ENCODE data around the gene SLCO4A1. TPM values are rescaled to one million over a fixed set of nuclear protein-coding genes. Genes with fewer than 3 reads are reported as not detected.

SLCO4A1 gene
- total RNA-seq, 1 donor from 2014 or later = 1.2 TPM

- Mint-ChIP-seq H3K4me3 (ENCODE audit: unreplicated experiment) (no peak overlapping the region), H3K27ac (ENCODE audit: unreplicated experiment) (no peak overlapping the region), H3K27me3 (ENCODE audit: unreplicated experiment) (peaks cover 23% of the 10 kb centered on the region), H3K4me1 (ENCODE audit: unreplicated experiment) (peaks cover 9% of the 10 kb centered on the region), H3K36me3 (ENCODE audit: unreplicated experiment) (no peaks in the 10 kb centered on the region), H3K9me3 (ENCODE audit: unreplicated experiment) (no peaks in the 10 kb centered on the region)
- TF ChIP-seq, protein P1, sequence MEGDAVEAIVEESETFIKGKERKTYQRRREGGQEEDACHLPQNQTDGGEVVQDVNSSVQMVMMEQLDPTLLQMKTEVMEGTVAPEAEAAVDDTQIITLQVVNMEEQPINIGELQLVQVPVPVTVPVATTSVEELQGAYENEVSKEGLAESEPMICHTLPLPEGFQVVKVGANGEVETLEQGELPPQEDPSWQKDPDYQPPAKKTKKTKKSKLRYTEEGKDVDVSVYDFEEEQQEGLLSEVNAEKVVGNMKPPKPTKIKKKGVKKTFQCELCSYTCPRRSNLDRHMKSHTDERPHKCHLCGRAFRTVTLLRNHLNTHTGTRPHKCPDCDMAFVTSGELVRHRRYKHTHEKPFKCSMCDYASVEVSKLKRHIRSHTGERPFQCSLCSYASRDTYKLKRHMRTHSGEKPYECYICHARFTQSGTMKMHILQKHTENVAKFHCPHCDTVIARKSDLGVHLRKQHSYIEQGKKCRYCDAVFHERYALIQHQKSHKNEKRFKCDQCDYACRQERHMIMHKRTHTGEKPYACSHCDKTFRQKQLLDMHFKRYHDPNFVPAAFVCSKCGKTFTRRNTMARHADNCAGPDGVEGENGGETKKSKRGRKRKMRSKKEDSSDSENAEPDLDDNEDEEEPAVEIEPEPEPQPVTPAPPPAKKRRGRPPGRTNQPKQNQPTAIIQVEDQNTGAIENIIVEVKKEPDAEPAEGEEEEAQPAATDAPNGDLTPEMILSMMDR (IDR thresholded peaks at IDR 0.05) = no peak
- no peak for DNase-seq (ENCODE audit: extremely low spot score, unreplicated experiment)
These were observed 29.5 kb downstream of the SLCO4A1 start for GRCh38 chr20:62671765-62672164.

- H3K9me3 Mint-ChIP-seq (ENCODE audit: unreplicated experiment) = no peaks in the 10 kb centered on the region
- no peak overlapping the region for H3K4me3 Mint-ChIP-seq (ENCODE audit: unreplicated experiment)
- no peaks in the 10 kb centered on the region for H3K36me3 Mint-ChIP-seq (ENCODE audit: unreplicated experiment)
- peaks cover 24% of the 10 kb centered on the region for H3K27me3 Mint-ChIP-seq (ENCODE audit: unreplicated experiment)
- DNase-seq (ENCODE audit: extremely low spot score, unreplicated experiment) = no peak
- H3K4me1 Mint-ChIP-seq (ENCODE audit: unreplicated experiment) = no peaks in the 10 kb centered on the region
- TF ChIP-seq, protein P1 (IDR thresholded peaks at IDR 0.05) = no peak
- no peak overlapping the region for H3K27ac Mint-ChIP-seq (ENCODE audit: unreplicated experiment)
These were observed 32.1 kb downstream of the SLCO4A1 start for GRCh38 chr20:62674370-62674769.

- H3K4me3 Mint-ChIP-seq (ENCODE audit: unreplicated experiment) = no peak overlapping the region
- no peak overlapping the region for H3K27ac Mint-ChIP-seq (ENCODE audit: unreplicated experiment)
- H3K9me3 Mint-ChIP-seq (ENCODE audit: unreplicated experiment) = peaks cover 9% of the 10 kb centered on the region
- no peaks in the 10 kb centered on the region for H3K36me3 Mint-ChIP-seq (ENCODE audit: unreplicated experiment)
- DNase-seq (ENCODE audit: extremely low spot score, unreplicated experiment) = no peak
- peaks cover 31% of the 10 kb centered on the region for H3K27me3 Mint-ChIP-seq (ENCODE audit: unreplicated experiment)
- no peaks in the 10 kb centered on the region for H3K4me1 Mint-ChIP-seq (ENCODE audit: unreplicated experiment)
- TF ChIP-seq, protein P1 (IDR thresholded peaks at IDR 0.05) = no peak
These were observed 33.0 kb downstream of the SLCO4A1 start for GRCh38 chr20:62675156-62675876.

- no peaks in the 10 kb centered on the region for H3K4me1 Mint-ChIP-seq (ENCODE audit: unreplicated experiment)
- no peak overlapping the region for H3K27ac Mint-ChIP-seq (ENCODE audit: unreplicated experiment)
- peaks cover 36% of the 10 kb centered on the region for H3K27me3 Mint-ChIP-seq (ENCODE audit: unreplicated experiment)
- TF ChIP-seq, protein P1 (IDR thresholded peaks at IDR 0.05) = no peak
- no peak for DNase-seq (ENCODE audit: extremely low spot score, unreplicated experiment)
- peaks cover 14% of the 10 kb centered on the region for H3K9me3 Mint-ChIP-seq (ENCODE audit: unreplicated experiment)
- H3K36me3 Mint-ChIP-seq (ENCODE audit: unreplicated experiment) = no peaks in the 10 kb centered on the region
- H3K4me3 Mint-ChIP-seq (ENCODE audit: unreplicated experiment) = no peak overlapping the region
These were observed 33.6 kb downstream of the SLCO4A1 start for GRCh38 chr20:62675877-62676260.

DNA sequence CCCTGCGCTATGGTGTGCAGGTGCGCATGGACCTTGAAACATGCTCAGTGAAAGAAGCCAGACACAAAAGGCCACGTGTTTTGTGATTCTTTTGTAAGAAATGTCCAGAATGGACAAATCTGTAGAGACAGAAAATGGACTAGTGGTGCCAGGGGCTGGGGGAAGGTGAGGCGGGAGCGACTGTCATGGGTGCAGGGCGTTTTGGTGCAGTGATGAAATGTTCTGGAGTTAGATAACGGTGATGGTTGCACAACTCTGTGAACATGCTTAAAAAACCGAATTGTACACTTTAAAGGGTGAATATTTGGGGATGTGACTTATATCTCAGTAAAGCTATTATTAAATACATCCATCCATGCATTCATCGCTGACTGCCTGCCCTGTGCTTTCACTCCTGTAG lies 34.7 kb downstream of the SLCO4A1 start:
- Mint-ChIP-seq H3K9me3 (ENCODE audit: unreplicated experiment) (peaks cover 14% of the 10 kb centered on the region), H3K27ac (ENCODE audit: unreplicated experiment) (no peak overlapping the region), H3K27me3 (ENCODE audit: unreplicated experiment) (peaks cover 42% of the 10 kb centered on the region), H3K36me3 (ENCODE audit: unreplicated experiment) (no peaks in the 10 kb centered on the region), H3K4me3 (ENCODE audit: unreplicated experiment) (no peak overlapping the region), H3K4me1 (ENCODE audit: unreplicated experiment) (no peaks in the 10 kb centered on the region)
- TF ChIP-seq, protein P1 (IDR thresholded peaks at IDR 0.05) = no peak
- no peak for DNase-seq (ENCODE audit: extremely low spot score, unreplicated experiment)
